Measurements from ENCODE around the gene M6PR. TPM values are rescaled to one million over a fixed set of nuclear protein-coding genes. Genes with fewer than 3 reads are reported as not detected.

The M6PR gene
- total and polyA plus RNA-seq, 10 of the 15 experiments (the other 5 are each of a cell fraction or from before 2014, with no cell fraction given) = 65.4 to 209 (median 139) TPM

- TF ChIP-seq CUX1 (IDR thresholded peaks at IDR 0.05; ENCODE audit: insufficient replicate concordance, low read depth, low read length) (no peak), SPI1 (IDR thresholded peaks at IDR 0.05; ENCODE audit: borderline replicate concordance, insufficient read depth, low read depth, low read length) (no peak), GATAD2B (conservative IDR thresholded peaks at IDR 0.05; ENCODE audit: low read depth) (no peak), MEF2B (IDR thresholded peaks at IDR 0.05; ENCODE audit: partially characterized antibody, poor library complexity, severe bottlenecking) (no peak)
These were observed 39.7 kb downstream of the M6PR start (continued) for GRCh38 chr12:8909752-8910151.

- no peaks in the 10 kb centered on the region for H3K79me2 ChIP-seq (ENCODE audit: control insufficient read depth, insufficient read depth, low read length)
- ChIA-PET CTCF (interaction anchor here (1.5 to 1.9 kb wide), 2 partner anchors 18 to 92 kb away, joined by 3 to 7 read pairs; no protein-coding TSS in a partner anchor), SMC1A (ENCODE audit: uncharacterized antibody, unreplicated experiment) (interaction anchor here (0.9 kb wide), 1 partner anchor 10 kb away, joined by 3 read pairs; no protein-coding TSS in a partner anchor), RAD21 (ENCODE audit: unreplicated experiment) (no interaction called here), POLR2A (no interaction called here)
- no peaks in the 10 kb centered on the region for H3K27me3 ChIP-seq (replicated peaks in 1 of 2; ENCODE audit: control insufficient read depth in 2 of 2, insufficient read depth in 2 of 2, low read length in 1 of 2)
- no peak for ATAC-seq
- no peak overlapping the region for H3K4me2 ChIP-seq (ENCODE audit: control insufficient read depth, insufficient read depth)
- no peak for DNase-seq (ENCODE audit: low read depth, low spot score)
- H4K20me1 ChIP-seq (ENCODE audit: control insufficient read depth, insufficient read depth) = no peaks in the 10 kb centered on the region
- H3K9me3 ChIP-seq (replicated peaks; ENCODE audit: control insufficient read depth, insufficient read depth, low read length) = no peaks in the 10 kb centered on the region; the same call in 2 of the 3 replicates
- no peaks in the 10 kb centered on the region for H3K4me1 ChIP-seq (ENCODE audit: control insufficient read depth, insufficient read depth, low read length)
- intact Hi-C loops (cut with micrococcal nuclease; ENCODE audit: unreplicated experiment) (no loop called here), in situ Hi-C loops (cut with MboI) (no loop called here)
- no TSS peak for BruUV-seq (replicated peaks)
- H3K36me3 ChIP-seq (ENCODE audit: control insufficient read depth in 2 of 2, insufficient read depth in 2 of 2, low read length in 1 of 2) = no peaks in the 10 kb centered on the region
- H3K27ac ChIP-seq (ENCODE audit: control insufficient read depth, insufficient read depth) = no peak overlapping the region
- H3K9ac ChIP-seq (ENCODE audit: control insufficient read depth, insufficient read depth, low read length) = no peak overlapping the region
- 49% methylated on average over 3 of the region's 3 CpGs for WGBS (ENCODE audit: insufficient coverage, insufficient replicate concordance, low lambda C conversion rate, missing lambda C conversion rate)
- H3K4me3 ChIP-seq = no peak overlapping the region
- no peak overlapping the region for H2AFZ ChIP-seq (ENCODE audit: control insufficient read depth, low read depth, low read length)
- FAIRE-seq = no peak
- TF ChIP-seq EZH2 (IDR thresholded peaks at IDR 0.05; ENCODE audit: borderline replicate concordance, control insufficient read depth, low read depth, low read length) = no peak
- no peak for TF ChIP-seq BCL3 (IDR thresholded peaks at IDR 0.05; ENCODE audit: borderline replicate concordance, insufficient read depth, low read depth, low read length, poor library complexity, severe bottlenecking)
- no peak for TF ChIP-seq NR2C1 (IDR thresholded peaks at IDR 0.05)
- no peak for TF ChIP-seq HDAC2 (IDR thresholded peaks at IDR 0.05)
- no peak for TF ChIP-seq POLR2AphosphoS5 (IDR thresholded peaks at IDR 0.05; ENCODE audit: low read length)
- TF ChIP-seq CBX5 (IDR thresholded peaks at IDR 0.05; ENCODE audit: low read depth) = no peak
- TF ChIP-seq NFIC (IDR thresholded peaks at IDR 0.05; ENCODE audit: low read depth, low read length) = no peak
- TF ChIP-seq PKNOX1 (IDR thresholded peaks at IDR 0.05) = no peak
- no peak for TF ChIP-seq SPI1 (IDR thresholded peaks at IDR 0.05; ENCODE audit: borderline replicate concordance, insufficient read depth, low read depth, low read length)
- no peak for TF ChIP-seq NFXL1 (IDR thresholded peaks at IDR 0.05; ENCODE audit: borderline replicate concordance)
- TF ChIP-seq CBFB (IDR thresholded peaks at IDR 0.05; ENCODE audit: low read depth) = no peak
- no peak for TF ChIP-seq NR2C2 (IDR thresholded peaks at IDR 0.05; ENCODE audit: borderline replicate concordance, control insufficient read depth, insufficient read length, low read depth)
- TF ChIP-seq HCFC1 (IDR thresholded peaks at IDR 0.05; ENCODE audit: low read length) = no peak
These were observed 41.9 kb downstream of the M6PR start for GRCh38 chr12:8907513-8907912.

All from GM12878 (cell line).